A549 treated with Mapracorat at 1 μM for 4 hours (cell line): ENCODE data around the gene EZH1. TPM values are rescaled to one million over a fixed set of nuclear protein-coding genes. Genes with fewer than 3 reads are reported as not detected.

ENCODE experiments used
- total RNA-seq: library from RNA; stranded (reverse); fragments of 200-300 nt; extraction: Qiagen RNA extraction; gene quantifications from 5 replicates; pipeline ENCODE4 v1.2.3, GENCODE V29; 2022

Gene EZH1
- total RNA-seq = 9.6 to 11.7 TPM (median 10.4 TPM) in 5 replicates

DNA sequence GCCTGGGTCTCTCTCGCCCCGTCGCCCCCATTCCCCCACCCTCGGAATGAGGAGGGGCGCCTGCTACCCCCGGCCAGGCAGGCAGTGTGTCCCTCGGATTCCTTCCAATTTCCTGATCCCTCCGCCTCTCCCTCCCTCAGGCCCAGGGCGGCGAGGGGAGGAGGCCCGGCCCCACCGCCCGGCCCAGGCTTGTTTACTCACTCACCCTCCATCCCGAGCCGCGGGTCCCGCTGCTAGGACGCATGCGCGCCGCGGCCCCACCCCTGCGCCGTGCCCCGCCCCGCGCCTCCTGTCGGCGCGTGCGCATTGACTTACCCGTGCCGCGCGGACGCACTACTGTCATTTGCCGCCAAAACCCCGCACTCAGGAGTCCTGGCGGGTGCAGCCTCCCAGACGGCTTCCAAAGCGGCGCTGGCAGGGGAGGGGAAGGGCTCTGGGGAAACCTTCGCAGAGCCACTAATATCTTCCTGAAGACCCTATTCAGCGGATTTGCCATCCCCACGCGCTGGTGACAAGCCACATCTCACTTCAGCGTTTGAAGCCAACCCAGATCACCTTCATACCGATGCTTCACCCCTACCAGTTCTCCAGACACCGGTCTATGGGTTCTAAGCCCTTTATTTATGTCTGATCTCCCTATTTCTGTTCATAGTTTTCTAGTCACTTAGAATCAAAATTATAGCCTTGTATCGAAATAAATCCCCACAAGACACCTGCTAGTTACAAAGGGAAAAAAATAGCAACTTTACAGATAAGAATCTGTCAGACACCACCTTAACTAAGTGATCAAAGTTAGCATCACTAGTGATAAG lies at the start of gene EZH1:
Gene EZH1, minus strand, starts transcription at position 235 of the 812 bp plus-strand sequence. CDS start 16,099 bp downstream, outside the sequence.

DNA sequence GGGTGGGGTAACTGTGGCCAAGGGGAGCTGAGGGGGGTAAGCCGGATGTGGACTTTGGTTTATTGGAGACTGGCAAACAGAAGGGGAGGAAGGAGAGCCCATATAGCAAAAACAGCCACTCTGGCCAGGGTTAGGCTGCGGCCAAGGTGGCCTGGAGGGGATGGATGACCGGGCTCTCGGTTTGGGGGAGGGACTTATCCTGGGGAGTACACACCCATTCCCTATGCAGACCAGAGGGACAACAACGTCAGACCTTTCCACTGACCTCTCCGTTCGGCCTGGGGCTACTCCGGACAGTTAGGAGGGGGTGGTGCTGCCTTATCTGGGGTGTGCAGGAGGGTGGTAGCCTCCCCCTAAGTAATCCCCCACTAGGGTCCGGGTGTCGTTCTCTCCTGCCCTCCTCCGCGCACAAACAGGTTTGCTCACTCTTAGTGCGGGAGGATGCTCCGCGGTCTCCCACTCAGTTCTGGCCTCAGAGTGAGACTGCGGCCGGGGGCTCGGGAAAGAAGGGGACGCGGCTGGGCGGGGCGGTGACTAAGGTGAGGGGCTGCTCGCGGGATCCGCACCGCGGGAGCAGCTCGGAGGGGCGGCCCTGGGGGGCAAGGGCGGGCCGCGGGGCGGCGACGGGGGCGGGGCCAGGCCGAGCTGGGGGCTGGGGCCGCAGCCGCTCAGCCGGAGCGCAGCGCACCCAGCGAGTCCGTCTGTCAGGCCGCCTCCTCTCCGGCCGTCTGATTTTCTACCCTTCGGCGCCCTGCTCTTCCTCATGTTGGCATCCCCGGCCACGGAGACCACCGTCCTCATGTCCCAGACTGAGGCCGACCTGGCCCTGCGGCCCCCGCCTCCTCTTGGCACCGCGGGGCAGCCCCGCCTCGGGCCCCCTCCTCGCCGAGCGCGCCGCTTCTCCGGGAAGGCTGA lies 35.4 kb upstream of the EZH1 start, which contains the start of gene WNK4:
Gene WNK4, plus strand, starts transcription at position 675 of the 915 bp plus-strand sequence. Its CDS starts 89 bp downstream, at position 764.

DNA sequence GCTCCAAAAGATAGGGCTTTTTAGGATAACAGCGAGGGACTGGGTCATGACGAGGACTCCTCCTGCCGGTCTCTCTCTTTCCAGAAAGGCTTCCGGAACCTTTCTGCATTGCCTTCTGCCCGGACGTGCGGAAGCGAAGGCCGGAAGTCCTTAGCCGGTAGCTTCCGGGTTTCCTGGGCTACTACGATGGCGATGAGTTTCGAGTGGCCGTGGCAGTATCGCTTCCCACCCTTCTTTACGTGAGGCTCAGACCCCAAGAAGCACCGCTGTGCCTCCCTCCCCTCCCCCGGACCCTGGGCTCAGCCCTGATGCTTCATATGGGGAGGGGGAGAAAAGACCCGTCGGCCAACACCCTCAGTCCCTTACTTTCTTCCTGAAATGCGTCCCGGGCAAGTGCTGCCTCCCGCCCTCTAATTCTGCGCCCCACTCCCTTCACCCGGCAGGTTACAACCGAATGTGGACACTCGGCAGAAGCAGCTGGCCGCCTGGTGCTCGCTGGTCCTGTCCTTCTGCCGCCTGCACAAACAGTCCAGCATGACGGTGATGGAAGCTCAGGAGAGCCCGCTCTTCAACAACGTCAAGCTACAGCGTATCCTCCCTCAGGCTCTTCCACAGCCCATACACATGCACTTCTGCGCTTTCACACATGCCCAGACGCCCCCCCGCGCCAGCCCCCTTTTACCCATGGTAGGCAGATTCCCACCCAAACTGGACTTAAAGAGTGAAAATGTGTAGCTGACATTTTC lies 28.6 kb upstream of the EZH1 start, which contains the start of gene VPS25:
Gene VPS25, plus strand, starts transcription at position 160 of the 746 bp plus-strand sequence. Its CDS starts 27 bp downstream, at position 187.

DNA sequence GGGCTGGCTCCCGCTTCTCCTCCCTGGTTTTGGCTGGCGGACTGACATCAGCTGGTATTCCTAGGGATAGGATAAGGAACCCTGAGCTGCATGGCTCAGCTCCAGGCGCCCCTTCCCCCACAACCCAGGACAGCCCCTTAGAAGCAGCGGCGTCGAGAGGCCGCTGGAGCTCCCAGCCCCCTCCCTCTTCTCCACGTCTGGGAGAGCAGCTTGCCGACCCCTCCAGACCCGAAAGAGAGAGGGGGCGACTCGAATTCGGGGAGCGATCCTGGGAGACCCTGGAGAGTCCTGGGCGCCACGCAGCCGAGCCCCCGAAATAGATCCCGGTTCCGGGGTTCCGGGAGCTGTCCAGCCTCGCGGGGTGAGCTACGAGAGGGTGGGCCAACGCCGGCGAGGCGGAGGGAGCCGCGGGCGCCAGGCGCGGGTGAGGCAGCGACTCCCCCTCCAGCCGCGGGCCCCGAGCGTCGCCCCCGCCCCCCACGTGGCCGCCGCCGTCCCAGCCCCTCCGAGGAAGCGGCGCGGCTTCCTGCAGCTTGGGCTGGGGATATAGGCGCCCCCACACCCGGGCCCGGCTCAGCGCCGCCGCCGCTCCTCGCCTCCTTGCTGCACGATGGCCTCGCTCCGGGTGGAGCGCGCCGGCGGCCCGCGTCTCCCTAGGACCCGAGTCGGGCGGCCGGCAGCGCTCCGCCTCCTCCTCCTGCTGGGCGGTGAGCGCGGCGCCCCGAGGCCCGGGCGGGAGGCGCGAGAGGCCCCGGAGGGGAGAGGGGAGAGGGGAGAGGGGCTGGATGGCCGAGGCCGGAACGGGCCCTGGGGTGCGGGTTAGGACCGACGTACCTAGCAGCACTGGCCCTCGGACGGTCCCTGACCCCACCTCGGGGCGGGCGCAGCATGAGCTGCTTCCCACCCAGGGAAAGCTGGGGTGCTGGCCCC lies 16.1 kb upstream of the EZH1 start, which contains the start of gene RAMP2:
Gene RAMP2, plus strand, starts transcription at position 576 of the 930 bp plus-strand sequence. Its CDS starts 35 bp downstream, at position 611.

DNA sequence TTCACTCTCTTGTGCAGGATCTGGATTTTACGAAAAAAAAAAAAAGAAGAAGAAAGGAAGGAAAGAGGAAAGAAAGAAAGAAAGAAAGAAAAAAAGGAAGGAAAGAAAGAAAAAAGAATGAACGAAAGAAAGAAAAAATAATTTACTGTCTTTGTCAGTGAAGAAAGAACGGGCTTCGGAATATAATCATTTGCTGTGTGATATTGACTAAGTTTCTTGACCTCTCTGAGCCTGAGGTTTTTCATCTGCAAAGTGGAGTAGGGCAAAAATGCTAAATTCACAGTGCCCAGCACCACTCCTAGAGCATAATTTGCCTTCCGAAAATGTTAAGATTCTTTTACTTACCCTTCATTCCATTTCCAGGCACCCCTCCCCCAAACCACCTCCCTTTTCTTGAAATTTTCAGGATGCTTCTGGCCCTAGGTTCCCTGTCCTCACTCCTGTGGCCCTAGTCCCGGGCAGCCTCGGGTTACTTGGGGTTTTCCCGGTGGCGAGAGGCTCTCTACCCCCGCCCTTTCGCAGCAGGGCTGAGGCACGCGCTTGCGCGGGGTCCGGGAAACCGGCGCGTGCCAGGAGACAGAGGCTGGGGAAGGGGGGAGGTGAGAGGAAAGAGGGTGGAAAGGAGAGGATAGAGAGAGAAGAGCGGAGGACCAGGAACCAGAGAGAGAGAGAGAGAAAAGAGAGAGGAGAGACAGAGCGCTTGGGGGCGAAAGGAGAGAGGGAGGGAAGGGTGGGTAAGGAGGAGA lies 62.7 kb downstream of the EZH1 start, which contains the start of gene CNTNAP1:
Gene CNTNAP1, plus strand, starts transcription at position 556 of the 746 bp plus-strand sequence. CDS start 299 bp downstream, outside the sequence.

DNA sequence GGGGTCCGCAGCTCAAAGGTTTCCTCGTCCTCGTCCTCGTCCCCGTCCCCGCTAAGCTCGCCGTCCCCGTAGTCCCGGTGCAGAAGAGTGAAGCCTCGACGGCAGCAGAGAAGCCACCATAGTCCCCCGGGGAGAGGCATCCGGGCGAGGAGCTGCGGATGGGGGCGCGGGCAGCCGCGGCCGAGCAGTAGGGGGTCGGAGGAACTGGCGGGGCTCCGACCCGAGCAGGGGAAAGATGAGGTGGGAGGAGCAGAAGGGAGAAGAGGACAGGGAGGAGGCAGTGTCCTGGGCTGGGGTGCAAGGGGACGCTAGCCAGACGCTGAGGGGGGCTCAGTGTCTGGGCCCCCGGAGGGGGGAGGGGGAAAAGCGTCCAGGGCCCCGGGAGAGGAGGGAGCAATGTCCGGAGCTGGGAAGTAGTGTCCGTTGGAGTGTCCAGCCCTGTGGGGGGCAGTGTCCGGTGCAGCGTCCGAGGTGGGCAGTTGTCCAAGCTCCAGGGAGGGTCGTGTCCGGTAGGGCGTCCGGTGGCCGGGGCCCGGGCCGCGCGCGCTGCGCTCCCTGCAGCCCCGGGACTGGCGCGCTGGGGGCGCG lies 68.3 kb downstream of the EZH1 start, which contains the start of gene PLEKHH3:
Gene PLEKHH3, minus strand, starts transcription at position 571 of the 588 bp plus-strand sequence. Its CDS starts 431 bp downstream, at position 140.

DNA sequence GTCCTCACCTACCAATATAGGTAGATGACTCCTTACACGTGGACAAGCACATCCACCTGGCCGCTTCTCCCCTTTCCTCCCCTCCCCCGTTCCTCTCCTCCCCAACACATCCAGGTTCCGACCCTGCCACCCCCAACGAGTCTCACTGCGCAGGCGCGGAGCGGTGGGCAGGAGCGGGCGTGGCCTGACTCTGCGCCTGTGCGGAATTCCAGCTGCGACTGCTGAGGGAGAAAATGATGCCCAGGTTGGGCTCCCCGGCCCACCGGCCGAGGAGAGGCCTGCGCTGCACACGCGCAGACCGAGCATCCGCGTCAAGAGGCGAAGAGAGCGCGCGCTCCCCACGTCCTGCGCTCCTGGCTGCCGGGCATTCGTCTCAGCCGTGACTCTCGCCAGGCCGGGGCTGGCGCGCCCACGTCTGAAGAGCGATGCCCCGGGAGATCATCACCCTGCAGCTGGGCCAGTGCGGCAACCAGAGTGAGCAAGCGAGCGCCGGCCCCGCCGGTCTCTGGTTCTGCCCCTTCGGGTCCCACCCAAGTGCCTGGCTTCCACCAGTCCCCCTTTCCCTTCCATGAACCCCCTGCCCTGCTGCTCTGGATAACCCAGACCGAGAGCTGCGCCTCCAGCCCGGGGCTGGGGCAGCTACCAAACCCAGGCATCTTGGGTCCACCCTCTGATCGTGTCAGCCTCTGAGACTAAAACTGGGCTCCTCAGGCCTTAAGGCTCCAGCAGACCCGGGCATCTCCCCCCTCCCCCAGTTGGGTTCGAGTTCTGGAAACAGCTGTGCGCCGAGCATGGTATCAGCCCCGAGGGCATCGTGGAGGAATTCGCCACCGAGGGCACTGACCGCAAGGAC lies 85.5 kb downstream of the EZH1 start, which contains the start of gene TUBG2:
Gene TUBG2, plus strand, starts transcription at position 206 of the 853 bp plus-strand sequence. Its CDS starts 220 bp downstream, at position 426.

Other genes with a start within 250 kb of the EZH1 start
- gene NAGLU, start 208.8 kb downstream of the EZH1 start, total RNA-seq = 31.0 to 51.3 TPM (median 43.8 TPM) in 5 replicates
- 0.89 to 1.8 TPM (median 1.5 TPM) in 5 replicates for gene HSD17B1, start 192.1 kb downstream of the EZH1 start, total RNA-seq
- 103 to 126 TPM (median 119 TPM) in 5 replicates for gene COASY, start 182.9 kb downstream of the EZH1 start, total RNA-seq
- 56.9 to 68.0 TPM (median 64.9 TPM) in 5 replicates for gene MLX, start 177.9 kb downstream of the EZH1 start, total RNA-seq
- 35.1 to 37.6 TPM (median 36.0 TPM) in 5 replicates for gene PSMC3IP, start 167.3 kb downstream of the EZH1 start, total RNA-seq
- 25.8 to 27.9 TPM (median 26.7 TPM) in 5 replicates for gene RETREG3, start 135.7 kb downstream of the EZH1 start, total RNA-seq
- 132 to 150 TPM (median 141 TPM) in 5 replicates for gene TUBG1, start 135.4 kb downstream of the EZH1 start, total RNA-seq
- gene TUBG2, start 85.8 kb downstream of the EZH1 start, total RNA-seq = 19.0 to 28.2 TPM (median 23.2 TPM) in 5 replicates
- 14.3 to 19.9 TPM (median 17.6 TPM) in 5 replicates for gene PLEKHH3, start 68.0 kb downstream of the EZH1 start, total RNA-seq
- 0.29 to 0.53 TPM (median 0.33 TPM) in 5 replicates for gene CCR10, start 63.2 kb downstream of the EZH1 start, total RNA-seq
- 3.8 to 6.4 TPM (median 5.9 TPM) in 5 replicates for gene CNTNAP1, start 62.5 kb downstream of the EZH1 start, total RNA-seq
- 0.63 to 1.7 TPM (median 0.90 TPM) in 5 replicates for gene RAMP2, start 16.2 kb upstream of the EZH1 start, total RNA-seq
- gene VPS25, start 28.4 kb upstream of the EZH1 start, total RNA-seq = 119 to 142 TPM (median 124 TPM) in 5 replicates
- 1.1 to 1.8 TPM (median 1.3 TPM) in 5 replicates for gene WNK4, start 35.6 kb upstream of the EZH1 start, total RNA-seq
- gene COA3, start 53.7 kb upstream of the EZH1 start, total RNA-seq = 120 to 140 TPM (median 127 TPM) in 5 replicates
- 0.10 TPM in 1 of 5 replicates, not detected in the others for gene CNTD1, start 53.8 kb upstream of the EZH1 start, total RNA-seq
- 76.5 to 95.0 TPM (median 81.2 TPM) in 5 replicates for gene BECN1, start 79.2 kb upstream of the EZH1 start, total RNA-seq
- 226 to 265 TPM (median 232 TPM) in 5 replicates for gene PSME3, start 88.4 kb upstream of the EZH1 start, total RNA-seq
- gene AOC2, start 99.5 kb upstream of the EZH1 start, total RNA-seq = 1.7 to 2.7 TPM (median 1.8 TPM) in 5 replicates
- 1.1 to 2.0 TPM (median 1.4 TPM) in 5 replicates for gene AOC3, start 106.2 kb upstream of the EZH1 start, total RNA-seq
- gene G6PC1, start 155.8 kb upstream of the EZH1 start, total RNA-seq = not detected in 5 replicates
- gene AARSD1, start 219.4 kb upstream of the EZH1 start, total RNA-seq = 54.2 to 63.4 TPM (median 55.0 TPM) in 5 replicates
- gene PTGES3L, start 235.0 kb upstream of the EZH1 start, total RNA-seq = 0.45 to 1.3 TPM (median 1.1 TPM) in 5 replicates
- 18.3 to 23.4 TPM (median 21.1 TPM) in 5 replicates for gene RUNDC1, start 235.5 kb upstream of the EZH1 start, total RNA-seq